Esophagus muscularis mucosa (tissue), 4 donors: ENCODE measurements around the gene CRYGN.

Experiments used
- CTCF ChIP-seq, 3 experiments: fragments of 200-600 bp in 2 of 3; fragments of 450-650 bp in 1 of 3; sonication (generic) in 2 of 3; IDR thresholded peaks; one replicate each; pipeline ENCODE4 v1.5.1; 2017 to 2019; ENCODE audit warnings: antibody characterized with exemption in 3 of 3, mild to moderate bottlenecking in 2 of 3, moderate library complexity in 1 of 3
- EP300 ChIP-seq: sonication (generic); formaldehyde crosslinking; IDR thresholded peaks from one replicate; pipeline ENCODE4 v1.6.1; 2017; ENCODE audit warnings: antibody characterized with exemption
- POLR2A ChIP-seq: fragments of 450-650 bp; IDR thresholded peaks from one replicate; pipeline ENCODE4 v1.6.1; 2017; ENCODE audit warnings: antibody characterized with exemption, moderate library complexity, mild to moderate bottlenecking, low read depth

DNA sequence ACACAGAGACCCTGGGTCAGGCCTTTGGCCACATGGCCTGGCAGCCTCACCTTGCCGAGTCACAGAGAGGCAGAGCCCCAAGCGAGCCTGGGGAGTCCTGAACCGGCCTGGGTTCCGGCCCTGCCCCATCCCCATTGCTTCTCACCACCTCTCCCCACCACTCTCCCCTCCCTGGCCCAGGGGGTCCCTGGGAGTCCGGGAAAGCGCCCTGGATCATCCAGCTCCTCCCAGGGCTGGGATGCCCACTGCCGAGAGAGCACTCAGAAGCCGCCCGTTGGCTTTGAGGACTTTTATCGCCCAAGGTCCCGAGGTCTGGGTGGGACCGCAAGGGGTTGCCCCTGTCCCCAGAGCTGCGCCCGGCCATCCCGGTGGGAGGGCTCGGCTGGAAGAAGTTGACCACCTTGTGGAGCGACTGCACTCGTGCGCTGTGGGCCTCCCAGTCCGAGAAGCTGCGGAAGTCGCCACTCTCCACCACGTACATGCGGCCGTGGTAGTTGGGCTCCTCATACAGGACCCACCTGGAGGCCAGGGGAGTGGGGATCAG is 8.1 kb downstream of the CRYGN start:
- no peak for TF ChIP-seq CTCF (IDR thresholded peaks at IDR 0.05)
- no peak for TF ChIP-seq POLR2A
- no peak for TF ChIP-seq EP300
